DOHH2 (cell line): Measurements from ENCODE around the gene KDM2A.

ENCODE experiments used
- CTCF ChIP-seq: fragments of 200-600 bp; sonication (generic); IDR thresholded peaks from one replicate; pipeline ENCODE4 v1.5.1; 2014; ENCODE audit warnings: antibody characterized with exemption, mild to moderate bottlenecking, low read depth, low read length; ENCODE audit not compliant: poor library complexity, severe bottlenecking
- EZH2phosphoT487 ChIP-seq: fragments of 200-600 bp; sonication (generic); IDR thresholded peaks from 2 replicates; pipeline ENCODE4 v1.6.1; 2017; ENCODE audit warnings: borderline replicate concordance, mild to moderate bottlenecking, antibody characterized with exemption, low read length, moderate library complexity, mixed read lengths

- no peak for TF ChIP-seq CTCF
- TF ChIP-seq EZH2phosphoT487 = no peak
These were observed 147.6 kb downstream of the KDM2A start, which contains the start of gene GRK2 for GRCh38 chr11:67266449-67267187.
